Activated T-cell treated with anti-CD3 and anti-CD28 coated beads for 1 hour (primary cell): Measurements from ENCODE around the gene FBXO44.

ENCODE experiments used
- DNase-seq: peaks from one replicate; pipeline ENCODE4 v3.0.0-alpha.2; 2020; ENCODE audit warnings: low read depth

FBXO44 gene

GRCh38 chr1:11659748-11660147 lies 5.1 kb downstream of the FBXO44 start:
- no peak for DNase-seq

GRCh38 chr1:11661103-11661502 lies 6.4 kb downstream of the FBXO44 start:
- DNase-seq = no peak

GRCh38 chr1:11664336-11665065 lies 9.8 kb downstream of the FBXO44 start:
- DNase-seq = peak; percentile 47

- DNase-seq = no peak
Measured at GRCh38 chr1:11668516-11668915, 13.8 kb downstream of the FBXO44 start.

- no peak for DNase-seq
Measured at GRCh38 chr1:11670747-11671146, 16.1 kb downstream of the FBXO44 start.

- no peak for DNase-seq
Measured at GRCh38 chr1:11671205-11671543, 16.5 kb downstream of the FBXO44 start.

- DNase-seq = no peak
Measured at GRCh38 chr1:11671544-11672286, 17.0 kb downstream of the FBXO44 start.

GRCh38 chr1:11673089-11673769 lies 18.6 kb downstream of the FBXO44 start:
- DNase-seq = no peak

- DNase-seq = no peak
Measured at GRCh38 chr1:11674488-11674887, 19.8 kb downstream of the FBXO44 start.

GRCh38 chr1:11675325-11675724 lies 20.6 kb downstream of the FBXO44 start:
- DNase-seq = no peak

- no peak for DNase-seq
Measured at GRCh38 chr1:11676386-11677103, 21.9 kb downstream of the FBXO44 start.

- no peak for DNase-seq
Measured at GRCh38 chr1:11678442-11678841, 23.8 kb downstream of the FBXO44 start.

- DNase-seq = no peak
Measured at GRCh38 chr1:11680270-11681070, 25.8 kb downstream of the FBXO44 start.

GRCh38 chr1:11681071-11681771 lies 26.5 kb downstream of the FBXO44 start, which contains the start of gene MAD2L2:
MAD2L2 (minus strand) TSS chr1:11681148; CDS start chr1:11680601, 547 bp downstream.
- peak; percentile 85 for DNase-seq

GRCh38 chr1:11682287-11682771 lies 27.7 kb downstream of the FBXO44 start:
- DNase-seq = no peak

- no peak for DNase-seq
Measured at GRCh38 chr1:11682799-11683198, 28.1 kb downstream of the FBXO44 start.

- DNase-seq = no peak
Measured at GRCh38 chr1:11684070-11684469, 29.4 kb downstream of the FBXO44 start.

GRCh38 chr1:11685210-11685752 lies 30.6 kb downstream of the FBXO44 start:
- no peak for DNase-seq

GRCh38 chr1:11688506-11688905 lies 33.8 kb downstream of the FBXO44 start:
- no peak for DNase-seq
